Upper lobe of left lung (tissue), 6 donors: ENCODE results near the gene ZNF503. TPM values are rescaled to one million over a fixed set of nuclear protein-coding genes. Genes with fewer than 3 reads are reported as not detected.

Source experiments
- ATAC-seq, 2 donors: fragments of 200-7000 bp; cut with Tn5 transposase; one replicate each; pipeline ENCODE4 v1.9.1; 2022; ENCODE audit warnings: mild to moderate bottlenecking in 2 of 2, moderate library complexity in 2 of 2; ENCODE audit not compliant: low FRiP score in 2 of 2
- DNase-seq, 2 donors: peaks; one replicate each; pipeline ENCODE4 v3.0.0-alpha.2; 2019 to 2020
- H3K27ac ChIP-seq, 4 donors: fragments of 200-600 bp; sonication (generic); one replicate each; pipeline ENCODE4 v1.5.1; 2016 to 2019
- H3K27me3 ChIP-seq, 4 donors: fragments of 200-600 bp; sonication (generic); one replicate each; pipeline ENCODE4 v1.5.1; 2017 to 2019
- H3K36me3 ChIP-seq, 4 donors: fragments of 200-600 bp; sonication (generic); one replicate each; pipeline ENCODE4 v1.5.1; 2016 to 2019
- H3K4me1 ChIP-seq, 4 donors: fragments of 200-600 bp; sonication (generic); one replicate each; pipeline ENCODE4 v1.5.1; 2018 to 2019
- H3K4me3 ChIP-seq, 4 donors: fragments of 200-600 bp; sonication (generic); one replicate each; pipeline ENCODE4 v1.5.1; 2017 to 2019; ENCODE audit warnings: mild to moderate bottlenecking in 2 of 4, moderate library complexity in 1 of 4
- H3K9me3 ChIP-seq, 4 donors: fragments of 200-600 bp; sonication (generic); one replicate each; pipeline ENCODE4 v1.5.1; 2018 to 2019
- EP300 ChIP-seq, 4 donors: sonication (generic); formaldehyde crosslinking; IDR thresholded peaks; one replicate each; pipeline ENCODE4 v1.5.1; 2017; ENCODE audit warnings: antibody characterized with exemption in 4 of 4, control low read depth in 2 of 4
- POLR2A ChIP-seq, 4 donors: fragments of 450-650 bp; IDR thresholded peaks; one replicate each; pipeline ENCODE4 v1.5.1; 2016 to 2017; ENCODE audit warnings: antibody characterized with exemption in 4 of 4, mild to moderate bottlenecking in 2 of 4
- POLR2AphosphoS5 ChIP-seq, 2 donors: sonication (generic); formaldehyde crosslinking; IDR thresholded peaks; one replicate each; pipeline ENCODE4 v1.5.1; 2017; ENCODE audit warnings: antibody characterized with exemption in 2 of 2
- WGBS, 2 donors: methylation state at CpG; one replicate each; pipeline ENCODE4 v1.1.5; 2017 to 2018; 5-methylcytosine and 5-hydroxymethylcytosine counted together
- total RNA-seq, 6 donors: library from RNA; depleted of rRNA in 4 of 6; stranded (reverse); fragments of >200 nt in 4 of 6; gene quantifications; one replicate each; pipeline versions ENCODE4 v1.1.0 to v1.2.1, GENCODE V29; 2016 to 2021
- TF ChIP-seq, protein P1 (sequence below), 6 experiments: fragments of 450-650 bp in 4 of 6; fragments of 200-600 bp in 2 of 6; sonication (generic) in 2 of 6; IDR thresholded peaks; one replicate each; pipeline ENCODE4 v1.5.1; 2016 to 2019; ENCODE audit warnings: antibody characterized with exemption in 6 of 6
- donor health status: DM: no; HTN: no; CAD: no; lungs with moderate emphysema.
- donor health status: DM: no; HTN: yes; CAD: no; lungs with severe emphysema.

ZNF503 gene
- total RNA-seq, 6 donors from 2014 or later = 15.0 to 44.6 (median 23.5) TPM

DNA sequence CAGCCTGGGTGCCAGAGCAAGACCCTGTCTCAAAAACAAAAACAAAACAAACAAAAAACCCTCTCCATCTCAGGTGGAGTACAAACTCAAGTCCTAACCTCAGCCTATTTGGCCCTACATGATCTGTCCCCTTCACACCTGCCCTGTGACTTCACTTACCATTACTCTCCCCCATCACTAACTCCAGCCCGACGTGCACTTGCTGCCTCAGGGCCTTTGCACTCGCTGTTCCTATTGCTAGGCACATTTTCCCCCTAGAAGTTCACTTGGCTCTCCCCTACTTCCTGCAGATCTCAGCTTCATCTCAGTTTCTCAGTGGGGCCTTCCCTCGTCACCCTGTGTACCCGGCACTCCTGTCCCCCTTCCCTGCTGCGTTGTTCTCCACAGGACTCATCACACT is 21.3 kb upstream of the ZNF503 start:
- Histone ChIP-seq H3K36me3 (no peaks in the 10 kb centered on the region), H3K27ac (no peak overlapping the region), H3K4me3 (no peak overlapping the region), H3K9me3 (no peaks in the 10 kb centered on the region), H3K27me3 (no peaks in the 10 kb centered on the region), H3K4me1 (peaks cover 7 to 10% (median 10%) of the 10 kb centered on the region in 4 donors)
- WGBS, 2 donors = 94 to 98% methylated on average over 6 of the region's 6 CpGs
- DNase-seq (no peak), ATAC-seq (no peak)
- TF ChIP-seq EP300 (IDR thresholded peaks at IDR 0.05) = no peak
- TF ChIP-seq, protein P1, sequence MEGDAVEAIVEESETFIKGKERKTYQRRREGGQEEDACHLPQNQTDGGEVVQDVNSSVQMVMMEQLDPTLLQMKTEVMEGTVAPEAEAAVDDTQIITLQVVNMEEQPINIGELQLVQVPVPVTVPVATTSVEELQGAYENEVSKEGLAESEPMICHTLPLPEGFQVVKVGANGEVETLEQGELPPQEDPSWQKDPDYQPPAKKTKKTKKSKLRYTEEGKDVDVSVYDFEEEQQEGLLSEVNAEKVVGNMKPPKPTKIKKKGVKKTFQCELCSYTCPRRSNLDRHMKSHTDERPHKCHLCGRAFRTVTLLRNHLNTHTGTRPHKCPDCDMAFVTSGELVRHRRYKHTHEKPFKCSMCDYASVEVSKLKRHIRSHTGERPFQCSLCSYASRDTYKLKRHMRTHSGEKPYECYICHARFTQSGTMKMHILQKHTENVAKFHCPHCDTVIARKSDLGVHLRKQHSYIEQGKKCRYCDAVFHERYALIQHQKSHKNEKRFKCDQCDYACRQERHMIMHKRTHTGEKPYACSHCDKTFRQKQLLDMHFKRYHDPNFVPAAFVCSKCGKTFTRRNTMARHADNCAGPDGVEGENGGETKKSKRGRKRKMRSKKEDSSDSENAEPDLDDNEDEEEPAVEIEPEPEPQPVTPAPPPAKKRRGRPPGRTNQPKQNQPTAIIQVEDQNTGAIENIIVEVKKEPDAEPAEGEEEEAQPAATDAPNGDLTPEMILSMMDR (IDR thresholded peaks at IDR 0.05) = no peak
- no peak for TF ChIP-seq POLR2AphosphoS5 (IDR thresholded peaks at IDR 0.05)
- TF ChIP-seq POLR2A (IDR thresholded peaks at IDR 0.05) = no peak

DNA sequence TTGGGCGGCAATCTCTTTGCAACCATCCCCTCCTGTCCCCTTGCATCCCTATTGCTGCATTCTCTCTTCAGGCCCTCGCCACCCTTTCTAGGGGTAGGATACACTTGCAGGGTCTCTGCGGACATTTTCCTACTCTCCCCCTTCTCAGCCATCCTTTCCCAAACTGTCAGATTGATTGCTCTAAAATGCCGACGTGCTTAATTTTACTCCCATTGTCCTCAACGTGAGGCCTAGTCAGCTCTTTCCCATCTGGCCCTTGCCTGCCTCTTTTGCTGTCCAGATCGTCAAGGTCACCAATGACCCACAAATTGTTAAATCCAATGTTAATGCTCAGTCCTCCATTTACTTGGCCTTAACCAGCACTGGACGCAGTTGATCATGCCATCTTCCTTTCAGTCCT is 17.1 kb upstream of the ZNF503 start:
- no peak for TF ChIP-seq POLR2A (IDR thresholded peaks at IDR 0.05)
- TF ChIP-seq, protein P1 (IDR thresholded peaks at IDR 0.05) = no peak
- TF ChIP-seq POLR2AphosphoS5 (IDR thresholded peaks at IDR 0.05) = no peak
- no peak for TF ChIP-seq EP300 (IDR thresholded peaks at IDR 0.05)
- no peaks in the 10 kb centered on the region for H3K36me3 ChIP-seq
- H3K4me3 ChIP-seq = no peak overlapping the region
- no peaks in the 10 kb centered on the region for H3K4me1 ChIP-seq
- ATAC-seq = no peak
- no peak for DNase-seq
- no peaks in the 10 kb centered on the region for H3K27me3 ChIP-seq
- no peak overlapping the region for H3K27ac ChIP-seq
- no peaks in the 10 kb centered on the region for H3K9me3 ChIP-seq
- 94% methylated on average over 8 of the region's 8 CpGs for WGBS, 2 donors

DNA sequence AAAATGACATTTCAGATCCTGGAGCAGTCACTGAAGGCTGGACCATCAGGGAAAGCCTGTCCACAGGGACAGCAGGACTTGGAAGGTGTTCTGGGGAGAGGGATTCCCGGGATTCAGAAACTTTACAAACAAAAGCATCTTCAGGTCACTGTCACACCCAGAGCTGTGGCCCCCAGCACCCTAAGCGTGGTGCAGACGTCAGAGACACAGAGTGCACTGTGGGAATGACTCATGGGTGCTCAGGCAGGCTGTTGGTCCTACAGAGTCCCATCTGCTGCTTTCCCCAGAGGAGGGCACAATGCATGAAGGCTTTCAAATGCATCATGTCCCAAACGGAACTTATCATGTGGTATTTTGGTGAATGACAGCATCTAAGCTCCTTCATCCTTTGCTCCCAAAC is 16.7 kb upstream of the ZNF503 start:
- DNase-seq (no peak), ATAC-seq (no peak)
- H3K4me1 ChIP-seq = no peaks in the 10 kb centered on the region
- no peaks in the 10 kb centered on the region for H3K36me3 ChIP-seq
- no peak overlapping the region for H3K4me3 ChIP-seq
- H3K27ac ChIP-seq = no peak overlapping the region
- H3K9me3 ChIP-seq = no peaks in the 10 kb centered on the region
- no peaks in the 10 kb centered on the region for H3K27me3 ChIP-seq
- 91 to 93% methylated on average over 4 of the region's 4 CpGs for WGBS, 2 donors
- TF ChIP-seq, protein P1 (IDR thresholded peaks at IDR 0.05) = no peak
- TF ChIP-seq POLR2AphosphoS5 (IDR thresholded peaks at IDR 0.05) (no peak), POLR2A (IDR thresholded peaks at IDR 0.05) (no peak), EP300 (IDR thresholded peaks at IDR 0.05) (no peak)

DNA sequence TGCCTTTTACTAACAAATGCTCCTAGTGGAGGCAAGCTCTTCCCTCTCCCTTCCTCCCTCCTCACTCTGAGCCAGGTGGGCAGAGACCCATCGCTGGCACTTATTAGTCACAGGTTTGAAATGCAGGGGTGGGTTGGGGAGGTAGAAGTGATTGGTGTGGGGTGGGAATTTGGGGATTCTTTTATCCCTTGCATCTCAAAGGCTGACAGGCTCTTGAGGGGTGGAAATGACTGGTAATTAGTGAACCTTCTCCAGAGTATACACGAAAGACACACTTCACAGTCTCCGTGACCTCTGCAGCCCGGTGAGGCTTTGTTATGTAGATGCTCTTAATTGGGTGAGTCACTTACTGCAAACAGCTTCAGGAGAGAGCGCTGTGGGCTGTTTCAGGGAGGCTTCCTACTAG is 16.0 kb upstream of the ZNF503 start:
- no peak overlapping the region for H3K4me3 ChIP-seq
- no peak for TF ChIP-seq POLR2AphosphoS5 (IDR thresholded peaks at IDR 0.05)
- no peak for TF ChIP-seq EP300 (IDR thresholded peaks at IDR 0.05)
- TF ChIP-seq, protein P1 (IDR thresholded peaks at IDR 0.05) = no peak
- no peaks in the 10 kb centered on the region for H3K27me3 ChIP-seq
- no peaks in the 10 kb centered on the region for H3K36me3 ChIP-seq
- DNase-seq (no peak), ATAC-seq (no peak)
- no peak overlapping the region for H3K27ac ChIP-seq
- H3K9me3 ChIP-seq = no peaks in the 10 kb centered on the region
- 69 to 71% methylated on average over 4 to 5 of the region's 5 CpGs for WGBS, 2 donors
- H3K4me1 ChIP-seq = no peaks in the 10 kb centered on the region

DNA sequence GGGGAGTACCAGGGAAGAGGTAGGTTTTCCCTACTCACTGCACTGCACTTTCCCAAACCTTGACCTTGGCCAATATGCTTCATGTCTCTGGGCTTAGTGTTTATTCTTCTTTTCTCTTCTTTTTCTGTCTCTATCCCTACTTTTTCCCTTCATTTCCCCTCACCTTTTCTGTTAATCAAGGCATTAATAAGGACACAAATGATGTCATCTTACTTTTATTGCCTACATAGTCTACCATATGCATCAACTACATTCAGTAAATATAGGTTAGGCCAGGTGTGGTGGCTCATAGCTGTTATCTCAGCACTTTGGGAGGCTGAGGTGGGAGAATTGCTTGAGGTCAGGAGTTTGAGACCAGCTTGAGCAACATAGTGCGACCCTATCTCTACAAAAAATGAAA is 13.0 kb upstream of the ZNF503 start:
- H3K27ac ChIP-seq = no peak overlapping the region
- no peaks in the 10 kb centered on the region for H3K36me3 ChIP-seq
- no peak overlapping the region for H3K4me3 ChIP-seq
- TF ChIP-seq, protein P1 (IDR thresholded peaks at IDR 0.05) = no peak
- no peak for TF ChIP-seq EP300 (IDR thresholded peaks at IDR 0.05)
- TF ChIP-seq POLR2AphosphoS5 (IDR thresholded peaks at IDR 0.05) = no peak
- no peak for TF ChIP-seq POLR2A (IDR thresholded peaks at IDR 0.05)
- WGBS, 2 donors = 85 to 96% methylated on average over 1 of the region's 1 CpG
- ATAC-seq (no peak), DNase-seq (no peak)
- no peaks in the 10 kb centered on the region for H3K9me3 ChIP-seq
- peaks cover 0 to 11% (median 5%) of the 10 kb centered on the region in 4 donors for H3K4me1 ChIP-seq
- no peaks in the 10 kb centered on the region for H3K27me3 ChIP-seq
